ENCODE results near the gene MYCL.
"Not testable (repeated sequence)": the region's sequence is repeated elsewhere in the genome, so short reads cannot be mapped to it uniquely, and the experiment has no call there.

The MYCL gene

DNA sequence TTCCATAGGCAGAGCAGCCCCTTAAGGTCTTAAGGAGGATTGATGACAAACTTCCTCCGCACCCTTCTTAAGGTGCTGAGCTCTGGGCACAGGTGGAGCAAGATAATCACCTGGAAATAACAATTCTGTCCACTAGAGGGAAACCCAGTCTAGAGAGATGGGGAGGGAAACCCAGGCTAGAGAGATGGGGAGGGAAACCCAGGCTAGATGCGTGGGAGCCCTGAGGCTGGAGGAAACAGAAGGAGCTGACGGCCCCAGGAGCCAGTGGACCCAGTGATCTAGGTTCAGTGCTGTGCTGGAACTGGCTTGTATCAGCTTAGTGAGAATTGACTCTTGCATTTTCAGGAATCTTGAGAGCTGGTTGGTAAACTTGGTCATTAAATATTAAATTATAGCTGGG, 17.8 kb upstream of the MYCL start:
- DNase-seq (ENCODE audit: extremely low read depth in 1 of 2, low read depth in 1 of 2) = peak in 1 of 2 donors; percentile 37

GRCh38 chr1:39917825-39918224, 16.1 kb upstream of the MYCL start:
- no peak for DNase-seq (ENCODE audit: extremely low read depth in 1 of 2, low read depth in 1 of 2)

DNA sequence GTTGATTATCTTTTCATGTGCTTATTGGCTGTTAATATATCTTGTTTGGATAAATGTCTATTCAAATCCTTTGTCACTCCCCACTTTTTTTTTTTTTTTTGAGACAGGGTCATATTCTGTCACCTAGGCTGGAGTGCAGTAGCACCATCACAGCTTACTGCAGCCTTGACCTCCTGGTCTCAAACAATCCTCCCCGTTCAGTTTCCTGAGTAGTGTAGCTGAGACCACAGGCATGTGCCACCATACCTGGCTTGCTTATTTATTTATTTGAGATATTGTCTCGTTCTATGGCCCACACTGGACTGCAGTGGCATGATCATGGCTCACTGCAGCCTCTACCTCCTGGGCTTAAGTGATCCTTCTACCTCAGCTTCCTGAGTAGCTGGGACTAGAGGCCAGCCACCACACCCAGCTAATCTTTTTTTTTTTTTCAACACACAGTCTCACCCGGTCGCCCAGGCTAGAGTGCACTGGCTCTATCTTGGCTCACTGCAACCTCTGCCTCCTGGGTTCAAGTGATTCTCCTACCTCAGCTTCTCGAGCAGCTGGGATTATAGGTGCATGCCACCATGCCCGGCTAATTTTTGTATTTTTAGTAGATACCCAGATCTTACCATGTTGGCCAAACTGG, 13.9 kb upstream of the MYCL start:
- DNase-seq (ENCODE audit: extremely low read depth in 1 of 2, low read depth in 1 of 2) = no peak

- not testable (repeated sequence) for DNase-seq (ENCODE audit: extremely low read depth in 1 of 2, low read depth in 1 of 2)
Observed at GRCh38 chr1:39913136-39913535, 11.4 kb upstream of the MYCL start.

GRCh38 chr1:39910263-39910662, 8.5 kb upstream of the MYCL start:
- no peak for DNase-seq (ENCODE audit: extremely low read depth in 1 of 2, low read depth in 1 of 2)

DNA sequence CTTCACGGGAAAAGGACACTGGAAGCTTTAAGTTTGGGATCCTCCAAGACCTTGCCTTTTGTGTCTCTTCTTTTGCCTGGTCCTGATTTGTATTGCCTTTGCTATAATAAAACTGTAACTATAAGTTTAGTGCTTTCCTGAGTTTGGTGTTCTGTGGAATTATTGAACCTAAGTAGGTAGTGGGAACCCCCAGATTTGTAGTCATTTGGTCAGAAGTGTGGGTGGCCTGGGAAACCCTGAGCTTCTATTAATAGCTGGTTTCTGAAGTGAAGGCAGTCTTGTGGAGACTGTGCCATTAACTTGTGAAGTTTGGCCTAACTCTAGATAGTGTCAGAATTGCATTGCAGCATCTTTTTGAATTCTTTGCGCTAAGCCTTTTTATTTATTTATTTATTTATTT, 6.8 kb upstream of the MYCL start:
- no peak for DNase-seq (ENCODE audit: extremely low read depth in 1 of 2, low read depth in 1 of 2)

DNA sequence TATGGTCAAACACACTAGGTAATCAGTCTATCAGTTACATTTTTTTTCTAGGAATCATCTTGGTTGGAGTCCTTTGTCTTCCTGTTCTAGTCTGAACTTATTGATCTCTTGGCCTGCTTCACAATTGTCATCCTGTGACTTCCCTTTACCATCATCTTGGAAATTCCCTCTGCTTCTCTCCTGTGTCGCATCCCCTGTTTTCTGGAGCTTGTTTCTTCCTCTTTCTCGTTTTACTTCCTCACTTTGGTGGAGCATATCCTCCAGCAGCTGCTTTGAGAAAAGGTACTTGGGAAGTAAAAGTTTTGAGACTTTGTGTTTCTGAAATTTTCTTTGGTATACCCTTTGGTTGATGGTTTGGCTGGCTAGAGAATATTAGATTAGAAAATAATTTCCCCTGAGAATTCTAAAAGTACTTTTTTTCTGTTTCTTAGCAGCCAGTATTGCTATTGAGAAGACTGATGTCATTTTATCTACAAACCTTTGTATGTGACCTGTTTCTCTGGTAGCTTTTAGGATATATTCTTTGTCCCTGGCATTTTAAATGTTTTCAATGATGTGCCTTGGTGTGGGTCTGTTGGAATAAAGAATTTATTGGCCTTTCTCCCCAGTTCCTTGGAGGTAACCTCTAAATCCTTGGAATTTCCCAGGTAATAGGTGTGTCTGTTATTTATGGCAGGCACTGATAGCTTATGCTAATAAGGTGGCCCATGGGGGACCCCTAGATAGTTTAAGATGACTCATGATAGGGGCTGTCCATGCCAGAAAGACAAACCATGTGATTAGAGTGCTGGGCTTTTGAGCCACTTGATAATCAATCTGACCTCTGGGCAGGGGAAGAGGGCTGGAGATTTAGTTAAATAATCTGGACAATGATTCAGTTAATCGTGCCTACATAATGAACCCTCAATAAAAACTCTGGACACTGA, 6.1 kb upstream of the MYCL start:
- no peak for DNase-seq (ENCODE audit: extremely low read depth in 1 of 2, low read depth in 1 of 2)

DNA sequence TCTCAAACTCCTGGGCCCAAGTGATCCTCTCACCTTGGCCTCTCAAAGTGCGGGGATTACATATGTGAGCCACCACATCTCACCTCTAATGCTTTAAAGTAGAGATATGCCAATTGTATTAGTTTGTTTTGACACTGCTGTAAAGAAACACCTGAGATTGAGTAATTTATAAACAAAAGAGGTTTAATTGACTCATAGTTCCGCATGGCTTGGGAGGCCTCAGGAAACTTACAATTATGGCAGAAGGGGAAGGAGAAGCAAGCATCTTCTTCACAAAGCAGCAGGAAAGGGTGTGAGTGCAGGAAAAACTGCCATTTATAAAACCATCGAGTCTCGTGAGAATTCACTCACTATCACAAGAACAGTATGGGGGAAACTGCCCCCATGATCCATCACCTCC, 3.5 kb upstream of the MYCL start:
- no peak for DNase-seq (ENCODE audit: extremely low read depth in 1 of 2, low read depth in 1 of 2)

GRCh38 chr1:39902460-39902807, 717 bp upstream of the MYCL start:
- no peak for DNase-seq (ENCODE audit: extremely low read depth in 1 of 2, low read depth in 1 of 2)

DNA sequence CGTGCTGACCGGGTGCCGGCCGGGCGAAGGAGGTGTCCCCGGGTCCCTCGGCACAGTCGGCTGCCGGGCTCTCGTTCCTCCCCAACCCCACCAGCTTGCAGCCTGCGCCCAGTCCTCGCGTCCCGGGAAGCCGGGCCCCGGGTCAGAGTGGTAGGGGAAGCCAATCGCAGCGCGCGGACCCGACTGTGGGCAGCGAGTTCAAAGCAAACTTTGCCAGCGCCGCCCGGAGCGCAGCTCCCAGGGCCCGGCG, 328 bp downstream of the MYCL start:
- no peak for DNase-seq (ENCODE audit: extremely low read depth in 1 of 2, low read depth in 1 of 2)

GRCh38 chr1:39900662-39901463, 854 bp downstream of the MYCL start:
- DNase-seq (ENCODE audit: extremely low read depth in 1 of 2, low read depth in 1 of 2) = no peak

DNA sequence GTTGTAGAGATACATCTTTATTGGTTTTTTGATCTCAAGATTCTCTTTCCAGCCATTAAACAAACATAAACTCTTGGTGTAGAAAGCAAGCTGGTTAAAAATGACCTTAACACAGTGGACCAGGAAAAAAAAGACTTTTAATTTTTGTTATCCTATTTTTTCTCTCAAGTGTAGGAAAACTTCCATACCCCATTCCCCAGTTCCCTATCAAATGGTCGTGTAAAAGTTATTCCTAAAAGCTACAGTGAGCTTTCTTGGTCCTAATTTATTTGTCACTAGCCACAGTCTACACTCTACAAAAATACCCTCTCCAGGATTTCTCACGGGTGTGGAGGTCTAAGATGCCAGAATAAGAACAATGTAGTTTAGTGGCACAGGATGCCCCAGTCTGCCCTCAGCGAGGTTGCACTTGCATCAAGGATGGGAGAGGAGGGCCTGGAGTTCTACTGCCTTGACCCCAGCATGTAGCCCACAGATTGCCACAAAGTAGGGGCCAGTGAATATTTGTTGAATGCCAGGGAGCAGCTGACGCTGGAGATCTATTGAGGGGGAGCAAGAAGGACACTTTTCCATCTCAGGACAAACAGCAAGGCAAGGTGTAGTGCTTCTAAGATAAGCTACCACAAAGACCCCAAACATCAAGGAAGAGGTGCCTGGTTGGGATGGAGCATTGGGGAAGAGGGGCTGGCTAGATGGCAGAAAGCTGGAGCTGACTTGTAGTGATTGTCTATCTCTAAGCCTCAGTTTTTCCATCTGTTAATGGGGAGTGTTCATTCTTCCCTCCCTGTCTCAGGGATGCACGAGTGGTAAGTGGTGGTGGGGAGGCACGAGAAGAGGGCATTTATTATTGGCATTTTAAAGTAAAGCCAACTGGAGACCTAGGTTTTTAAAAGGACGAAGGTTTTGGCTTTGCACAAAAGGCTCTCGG, 1.8 kb downstream of the MYCL start:
- no peak for DNase-seq (ENCODE audit: extremely low read depth in 1 of 2, low read depth in 1 of 2)

DNA sequence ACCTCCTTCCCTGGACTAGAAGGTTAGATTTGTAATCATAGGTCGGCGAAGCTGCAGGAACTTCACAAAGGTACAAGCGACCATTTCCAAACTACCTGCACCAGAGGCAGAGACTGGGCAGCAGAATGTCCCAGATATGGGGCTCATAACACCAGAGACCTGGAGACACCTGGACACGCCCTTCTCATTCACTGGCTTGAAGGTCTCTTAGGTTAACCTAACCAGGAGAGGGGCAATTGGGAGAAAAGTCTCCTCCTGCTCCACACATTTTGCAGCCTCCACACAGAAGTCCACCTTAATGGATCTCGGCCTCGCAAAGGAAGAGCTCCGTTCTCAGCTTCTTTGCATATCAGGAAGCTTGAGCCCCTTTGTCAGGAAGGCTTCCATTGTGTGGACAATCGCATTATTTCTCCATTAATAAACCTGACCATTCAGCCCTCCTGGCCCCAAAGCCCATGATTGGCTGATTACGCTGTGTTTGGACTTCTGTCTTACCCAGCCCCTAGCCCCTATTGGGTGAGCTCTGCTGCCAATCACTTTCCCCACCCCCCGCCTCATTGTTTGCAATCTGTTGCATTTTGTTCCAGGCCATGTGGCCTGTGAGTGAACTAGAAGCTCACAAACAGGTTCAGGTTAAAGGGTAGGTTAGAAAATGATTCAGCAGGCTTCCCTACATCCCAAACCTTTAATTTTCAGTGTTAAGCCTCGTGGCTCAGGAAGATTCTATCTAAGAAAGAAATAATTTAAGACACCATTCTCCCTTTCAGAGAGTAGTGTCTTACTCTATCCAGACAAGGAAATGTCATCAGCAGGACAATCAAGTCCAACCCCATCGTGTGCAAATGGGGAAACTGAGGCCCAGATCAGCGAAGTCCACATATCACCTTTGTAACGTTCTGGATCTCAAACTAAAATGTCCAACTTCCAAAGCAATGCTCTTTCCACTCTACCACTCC, 2.8 kb downstream of the MYCL start:
- no peak for DNase-seq (ENCODE audit: extremely low read depth in 1 of 2, low read depth in 1 of 2)

GRCh38 chr1:39898191-39898590, 3.5 kb downstream of the MYCL start:
- DNase-seq (ENCODE audit: extremely low read depth in 1 of 2, low read depth in 1 of 2) = no peak

DNA sequence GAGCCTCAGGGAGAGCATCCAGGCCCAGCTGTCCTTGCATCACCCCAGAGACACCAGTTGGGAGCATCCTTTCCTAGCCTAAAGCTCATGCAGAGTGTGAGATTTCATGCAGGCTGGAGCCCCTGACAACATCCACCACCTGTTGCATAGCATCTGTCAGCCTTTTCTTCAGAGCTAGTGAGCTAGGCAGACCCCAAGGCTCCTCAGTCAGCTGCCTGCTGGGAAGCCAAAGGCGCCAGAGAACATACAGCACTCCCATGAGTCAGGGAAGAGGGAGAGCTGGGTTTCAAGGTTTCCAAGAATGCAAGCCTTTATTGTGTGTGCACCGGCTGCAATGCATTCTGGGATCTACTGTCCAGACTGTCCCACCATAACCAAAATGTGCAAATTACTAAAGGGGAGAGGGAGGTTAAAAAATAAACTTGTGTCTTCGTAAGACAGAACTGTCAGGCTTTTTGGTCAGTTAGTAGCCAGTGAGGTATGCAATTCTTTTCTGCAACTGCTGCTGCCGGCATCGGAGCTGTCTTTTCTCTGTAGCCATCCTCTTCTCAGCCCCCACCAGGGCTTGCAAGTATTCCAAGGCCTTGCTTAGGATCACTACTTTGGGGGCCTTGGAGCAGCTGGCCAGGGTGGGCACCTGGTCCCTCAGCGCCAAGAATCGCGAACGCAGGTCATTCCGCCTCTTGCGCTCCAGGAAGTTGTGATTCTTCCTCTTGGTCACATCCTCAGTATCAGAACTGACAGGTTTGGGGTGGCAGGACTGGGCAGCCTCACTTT, 4.6 kb downstream of the MYCL start:
- no peak for DNase-seq (ENCODE audit: extremely low read depth in 1 of 2, low read depth in 1 of 2)

DNA sequence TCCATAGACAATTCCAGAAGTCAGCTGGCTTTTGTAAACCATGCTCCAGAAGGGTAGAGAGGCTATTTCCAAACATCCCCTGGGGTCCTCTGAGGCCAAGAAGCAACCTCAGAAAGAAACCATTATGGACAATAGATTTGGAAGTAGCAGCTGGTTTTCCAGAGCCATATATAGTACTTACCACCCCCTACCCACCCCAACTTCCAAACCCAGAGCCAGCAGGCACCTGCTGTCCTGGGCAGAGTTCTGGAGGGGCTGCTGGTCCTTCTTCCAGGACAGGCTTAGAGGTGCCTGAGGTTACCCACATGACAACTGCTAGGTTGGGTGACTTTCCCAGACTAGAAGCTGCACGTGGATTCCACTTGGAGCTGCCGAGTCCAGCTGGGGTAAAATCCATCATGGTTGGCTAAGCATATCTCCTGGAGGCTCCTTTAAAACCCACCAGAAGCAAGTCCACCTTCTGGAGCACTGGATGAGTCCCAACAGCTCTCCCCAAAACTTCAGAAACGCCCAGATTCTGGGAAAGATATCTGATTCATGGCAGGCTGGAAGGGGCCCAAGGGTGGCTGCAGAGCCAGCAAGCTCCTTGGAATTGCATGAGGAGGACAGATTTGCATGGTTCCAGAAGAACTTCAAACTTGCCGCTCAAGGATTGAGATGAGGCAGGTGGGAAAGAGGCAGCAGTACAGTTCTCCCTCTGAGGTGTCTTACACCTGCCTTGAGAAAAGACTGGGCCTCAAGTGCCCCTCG, 5.8 kb downstream of the MYCL start:
- DNase-seq (ENCODE audit: extremely low read depth in 1 of 2, low read depth in 1 of 2) = no peak

GRCh38 chr1:39894884-39895495, 6.7 kb downstream of the MYCL start:
- DNase-seq (ENCODE audit: extremely low read depth in 1 of 2, low read depth in 1 of 2) = no peak

Measured in stimulated activated CD8-positive, alpha-beta memory T cell treated with anti-CD3 and anti-CD28 coated beads, Interleukin-7, amount 100 ng/mL, for 48 hours (primary cell).